HEK293 (cell line): ENCODE results near the gene OSBPL10.

Experiments used
- CTCF ChIA-PET: fragments of 350-600 bp; formaldehyde crosslinking; extraction: SDS; loops from one replicate; lab custom pipeline; 2021; ENCODE audit warnings: antibody characterized with exemption; lab: Yijun Ruan, JAX
- POLR2A ChIA-PET: fragments of 300-600 bp; formaldehyde crosslinking; extraction: SDS; loops from one replicate; lab custom pipeline; 2020; ENCODE audit warnings: antibody characterized with exemption, inconsistent platforms; lab: Yijun Ruan, JAX
- H3K27ac ChIP-seq: fragments of 200-500 bp; sonication (Bioruptor generic); 2 replicates; pipeline ENCODE4 v1.5.1; 2014; ENCODE audit warnings: low read depth, low read length, control low read depth, inconsistent platforms; ENCODE audit errors: extremely low read depth
- H3K36me3 ChIP-seq, 2 experiments: fragments of 200-500 bp in 1 of 2; sonication (Bioruptor generic) in 1 of 2; 1 replicate in 1 of 2; 2 replicates in 1 of 2; pipeline ENCODE4 v1.5.1; 2014 to 2017; ENCODE audit warnings: inconsistent platforms in 2 of 2, low read length in 2 of 2; ENCODE audit not compliant: control insufficient read depth in 2 of 2, insufficient read depth in 1 of 2
- H3K4me1 ChIP-seq: fragments of 200-500 bp; sonication (Bioruptor generic); 2 replicates; pipeline ENCODE4 v1.5.1; 2014; ENCODE audit warnings: mild to moderate bottlenecking, low read length, inconsistent platforms; ENCODE audit not compliant: control insufficient read depth, insufficient read depth
- H3K4me3 ChIP-seq: 2 replicates; pipeline ENCODE4 v1.5.1; 2011; ENCODE audit warnings: low read depth, mild to moderate bottlenecking, control low read depth, low read length, moderate library complexity
- H3K9me3 ChIP-seq: fragments of 200-500 bp; sonication (Bioruptor generic); 2 replicates; pipeline ENCODE4 v1.5.1; 2014; ENCODE audit warnings: low read depth, low read length, inconsistent platforms; ENCODE audit not compliant: control insufficient read depth, insufficient read depth
- PRDM1 ChIP-seq: fragments of 450-650 bp; formaldehyde crosslinking; IDR thresholded peaks from 2 replicates; pipeline ENCODE4; 2016; ENCODE audit warnings: missing biosample characterization, missing genetic modification characterization
- SP2 ChIP-seq: fragments of 450-650 bp; formaldehyde crosslinking; IDR thresholded peaks from 2 replicates; pipeline ENCODE4 v1.5.1; 2016; ENCODE audit warnings: missing biosample characterization, missing genetic modification characterization
- TRIM28 ChIP-seq: IDR thresholded peaks from 2 replicates; pipeline ENCODE4 v1.6.1; 2011; ENCODE audit warnings: low read length, control low read depth, borderline replicate concordance
- ZNF10 ChIP-seq: fragments of 450-650 bp; formaldehyde crosslinking; IDR thresholded peaks from 2 replicates; pipeline ENCODE4 v1.5.1; 2017; ENCODE audit warnings: missing biosample characterization, missing genetic modification characterization
- ZNF121 ChIP-seq: fragments of 450-650 bp; formaldehyde crosslinking; IDR thresholded peaks from 2 replicates; pipeline ENCODE4 v1.5.1; 2016; ENCODE audit warnings: missing biosample characterization, missing genetic modification characterization
- ZNF202 ChIP-seq: fragments of 450-650 bp; formaldehyde crosslinking; IDR thresholded peaks from 2 replicates; pipeline ENCODE4 v1.5.1; 2016; ENCODE audit warnings: missing biosample characterization, missing genetic modification characterization, borderline replicate concordance
- ZNF274 ChIP-seq, 2 experiments: fragments of 200-500 bp in 1 of 2; fragments of 450-650 bp in 1 of 2; sonication (Bioruptor generic) in 1 of 2; formaldehyde crosslinking in 1 of 2; IDR thresholded peaks; 2 replicates each; pipeline versions ENCODE4 v1.5.1 to v1.6.1; 2014 to 2016; ENCODE audit warnings: borderline replicate concordance in 1 of 2, inconsistent platforms in 1 of 2, low read length in 1 of 2, missing biosample characterization in 1 of 2, missing genetic modification characterization in 1 of 2
- ZNF280C ChIP-seq: fragments of 450-650 bp; formaldehyde crosslinking; IDR thresholded peaks from 2 replicates; pipeline ENCODE4 v1.5.1; 2016; ENCODE audit warnings: missing biosample characterization, missing genetic modification characterization
- ZNF280D ChIP-seq: fragments of 450-650 bp; formaldehyde crosslinking; IDR thresholded peaks from 2 replicates; pipeline ENCODE4 v1.5.1; 2016; ENCODE audit warnings: missing biosample characterization, missing genetic modification characterization
- ZNF341 ChIP-seq: fragments of 450-650 bp; formaldehyde crosslinking; IDR thresholded peaks from 2 replicates; pipeline ENCODE4; 2016; ENCODE audit warnings: low read depth, missing biosample characterization, missing genetic modification characterization
- ZNF362 ChIP-seq: fragments of 450-650 bp; formaldehyde crosslinking; IDR thresholded peaks from 2 replicates; pipeline ENCODE4 v1.5.1; 2016; ENCODE audit warnings: missing biosample characterization, missing genetic modification characterization
- ZNF426 ChIP-seq: fragments of 450-650 bp; formaldehyde crosslinking; IDR thresholded peaks from 2 replicates; pipeline ENCODE4 v1.5.1; 2017; ENCODE audit warnings: missing biosample characterization, missing genetic modification characterization, mild to moderate bottlenecking, inconsistent platforms, moderate library complexity
- ZNF549 ChIP-seq: fragments of 450-650 bp; IDR thresholded peaks from 2 replicates; pipeline ENCODE4 v1.5.1; 2018; ENCODE audit warnings: missing biosample characterization, missing genetic modification characterization, mild to moderate bottlenecking, inconsistent platforms, moderate library complexity
- ZNF558 ChIP-seq: fragments of 450-650 bp; formaldehyde crosslinking; IDR thresholded peaks from 2 replicates; pipeline ENCODE4 v1.5.1; 2016; ENCODE audit warnings: missing biosample characterization, missing genetic modification characterization
- ZNF624 ChIP-seq: fragments of 450-650 bp; formaldehyde crosslinking; IDR thresholded peaks from 2 replicates; pipeline ENCODE4 v1.5.1; 2017; ENCODE audit warnings: missing biosample characterization, missing genetic modification characterization
- ZNF670 ChIP-seq: fragments of 450-650 bp; formaldehyde crosslinking; IDR thresholded peaks from 2 replicates; pipeline ENCODE4 v1.5.1; 2016; ENCODE audit warnings: missing biosample characterization, missing genetic modification characterization, low read depth
- ZSCAN23 ChIP-seq: fragments of 450-650 bp; formaldehyde crosslinking; IDR thresholded peaks from 2 replicates; pipeline ENCODE4 v1.5.1; 2016; ENCODE audit warnings: missing biosample characterization, missing genetic modification characterization

The OSBPL10 gene

GRCh38 chr3:31762888-31763351 lies 218.1 kb downstream of the OSBPL10 start (continued):
- TF ChIP-seq ZNF274 (IDR thresholded peaks at IDR 0.05; ENCODE audit: low read length) (no peak), ZNF274 (tag by site-specific recombination; IDR thresholded peaks at IDR 0.05; ENCODE audit: borderline replicate concordance) (no peak)

GRCh38 chr3:31762097-31762764 lies 218.8 kb downstream of the OSBPL10 start:
- CTCF ChIA-PET: no interaction called here
- H3K36me3 ChIP-seq: no peaks in the 10 kb centered on the region
- H3K27ac ChIP-seq: no peak overlapping the region
- no peak overlapping the region for H3K4me3 ChIP-seq
- TF ChIP-seq ZNF362 (tag by site-specific recombination) (peak; percentile 83; the same call in 1 of the 2 replicates), PRDM1 (tag by site-specific recombination) (no peak)
- H3K9me3 ChIP-seq: no peaks in the 10 kb centered on the region
- peaks cover 4% of the 10 kb centered on the region; the same call in 1 of the 2 replicates for H3K4me1 ChIP-seq
- POLR2A ChIA-PET: no interaction called here

DNA sequence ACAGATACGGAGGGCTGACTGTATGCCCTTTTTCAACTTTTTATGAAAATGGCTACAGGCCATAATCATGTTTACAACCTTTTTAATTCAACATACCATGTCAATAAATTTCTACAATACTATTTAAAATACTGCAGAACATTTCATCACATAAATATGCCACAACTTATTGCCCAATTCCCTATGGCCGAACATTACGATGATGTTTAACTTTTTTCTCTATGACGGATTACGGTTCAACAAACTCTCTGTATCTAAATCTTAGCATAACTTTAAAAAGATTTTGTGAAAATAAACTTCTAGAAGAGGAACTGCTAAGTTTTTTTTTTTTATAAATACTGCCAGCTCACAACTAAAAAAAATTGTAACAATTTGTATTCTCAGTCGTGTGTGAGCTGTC lies 220.4 kb downstream of the OSBPL10 start:
- no peak for TF ChIP-seq ZNF670
- TF ChIP-seq ZSCAN23: no peak
- no peak for TF ChIP-seq ZNF341 (tag by site-specific recombination)
- no peak for TF ChIP-seq ZNF202 (tag by site-specific recombination)
- no peak for TF ChIP-seq ZNF280D (tag by site-specific recombination)
- no peak for TF ChIP-seq ZNF280C (tag by site-specific recombination)
- TF ChIP-seq SP2 (tag by site-specific recombination): no peak
- no peak for TF ChIP-seq ZNF426 (tag by site-specific recombination)
- no peak for TF ChIP-seq ZNF624 (tag by site-specific recombination)
- no peak for TF ChIP-seq ZNF558 (tag by site-specific recombination)
- TF ChIP-seq ZNF549: no peak
- no peak for TF ChIP-seq ZNF10 (tag by site-specific recombination)
- no peak for TF ChIP-seq ZNF121 (tag by site-specific recombination)
- TF ChIP-seq TRIM28: no peak
- no peaks in the 10 kb centered on the region for H3K36me3 ChIP-seq
- CTCF ChIA-PET: no interaction called here
- H3K27ac ChIP-seq: no peak overlapping the region
- peaks cover 4% of the 10 kb centered on the region; the same call in 1 of the 2 replicates for H3K4me1 ChIP-seq
- H3K4me3 ChIP-seq: no peak overlapping the region
- no peaks in the 10 kb centered on the region for H3K9me3 ChIP-seq
- POLR2A ChIA-PET: no interaction called here
